SK-N-SH (cell line): ENCODE measurements around the gene ROR2. TPM values are rescaled to one million over a fixed set of nuclear protein-coding genes. Genes with fewer than 3 reads are reported as not detected.

Experiments used
- CTCF ChIA-PET: fragments of 300-600, 350-600 bp; formaldehyde crosslinking; extraction: SDS; loops from one replicate; lab custom pipeline; 2021; lab: Yijun Ruan, JAX
- POLR2A ChIA-PET: fragments of 350-600 bp; sonication (Branson Sonifier 250); formaldehyde crosslinking; extraction: SDS; loops from one replicate; lab custom pipeline; 2020; ENCODE audit warnings: antibody characterized with exemption, inconsistent platforms; lab: Yijun Ruan, JAX
- DNase-seq: peaks from one replicate; pipeline ENCODE4 v3.0.0; 2012
- H2AFZ ChIP-seq: fragments of 200-600 bp; sonication (generic); 2 replicates; pipeline ENCODE4 v1.8.1; 2016; ENCODE audit warnings: antibody characterized with exemption, mild to moderate bottlenecking, low read depth
- H3F3A ChIP-seq: fragments of 200-600 bp; sonication (generic); replicated peaks from 2 replicates; pipeline ENCODE3; 2016; ENCODE audit warnings: antibody characterized with exemption, mild to moderate bottlenecking; ENCODE audit not compliant: insufficient read depth
- H3K27ac ChIP-seq, 2 experiments: fragments of 200-500 bp in 1 of 2; fragments of 200-600 bp in 1 of 2; sonication (Bioruptor generic) in 1 of 2; sonication (generic), shearing (Covaris generic) in 1 of 2; 2 replicates each; pipeline versions ENCODE4 v1.5.1 to v1.6.1; 2014 to 2016; ENCODE audit warnings: low read depth in 2 of 2, inconsistent platforms in 1 of 2, low read length in 1 of 2, mild to moderate bottlenecking in 1 of 2, mixed read lengths in 1 of 2
- H3K27me3 ChIP-seq: fragments of 200-600 bp; sonication (generic), shearing (Covaris generic); 2 replicates; pipeline ENCODE4 v1.6.1; 2016; ENCODE audit warnings: mixed run types; ENCODE audit not compliant: insufficient read depth
- H3K36me3 ChIP-seq, 2 experiments: fragments of 200-500 bp in 1 of 2; fragments of 200-600 bp in 1 of 2; sonication (Bioruptor generic) in 1 of 2; sonication (generic) in 1 of 2; replicated peaks in 1 of 2; 2 replicates each; pipeline versions ENCODE3 to v1.5.1; 2014 to 2016; ENCODE audit warnings: low read length in 1 of 2, mild to moderate bottlenecking in 1 of 2; ENCODE audit not compliant: insufficient read depth in 2 of 2, control insufficient read depth in 1 of 2
- H3K4me1 ChIP-seq, 2 experiments: fragments of 200-500 bp in 1 of 2; fragments of 200-600 bp in 1 of 2; sonication (Bioruptor generic) in 1 of 2; sonication (generic), shearing (Covaris generic) in 1 of 2; 2 replicates each; pipeline versions ENCODE4 v1.5.1 to v1.6.1; 2014 to 2016; ENCODE audit warnings: low read depth in 1 of 2, low read length in 1 of 2, mixed run types in 1 of 2; ENCODE audit not compliant: insufficient read depth in 2 of 2, control insufficient read depth in 1 of 2
- H3K4me2 ChIP-seq: fragments of 200-600 bp; sonication (generic), shearing (Covaris generic); 2 replicates; pipeline ENCODE4 v1.6.1; 2017; ENCODE audit warnings: mixed run types
- H3K4me3 ChIP-seq, 2 experiments: fragments of 200-500 bp in 1 of 2; fragments of 200-600 bp in 1 of 2; sonication (Bioruptor generic) in 1 of 2; sonication (generic), shearing (Covaris generic) in 1 of 2; 2 replicates each; pipeline versions ENCODE4 v1.5.1 to v1.8.1; 2014 to 2016; ENCODE audit warnings: low read depth in 2 of 2, inconsistent platforms in 1 of 2, low read length in 1 of 2, mild to moderate bottlenecking in 1 of 2, mixed read lengths in 1 of 2, moderate library complexity in 1 of 2
- H3K79me2 ChIP-seq: fragments of 200-600 bp; sonication (generic); 2 replicates; pipeline ENCODE4 v1.8.1; 2017; ENCODE audit warnings: mild to moderate bottlenecking; ENCODE audit not compliant: insufficient read depth
- H3K9ac ChIP-seq: fragments of 200-600 bp; sonication (generic); 2 replicates; pipeline ENCODE4 v1.6.1; 2017; ENCODE audit warnings: mixed run types
- H3K9me2 ChIP-seq: fragments of 200-600 bp; sonication (generic); 2 replicates; pipeline ENCODE4 v1.6.1; 2017; ENCODE audit warnings: mixed run types
- H3K9me3 ChIP-seq: fragments of 200-600 bp; sonication (generic); 2 replicates; pipeline ENCODE4 v1.6.1; 2017; ENCODE audit warnings: mixed run types, mild to moderate bottlenecking, moderate library complexity
- H4K20me1 ChIP-seq: fragments of 200-600 bp; sonication (generic); 2 replicates; pipeline ENCODE4 v1.6.1; 2017; ENCODE audit warnings: mild to moderate bottlenecking, mixed run types; ENCODE audit not compliant: insufficient read depth
- FOSL2 ChIP-seq: IDR thresholded peaks from 2 replicates; pipeline ENCODE4 v1.4.0; 2012; ENCODE audit warnings: low read depth, mild to moderate bottlenecking, moderate library complexity, borderline replicate concordance
- FOXJ3 ChIP-seq: sonication (generic); formaldehyde crosslinking; IDR thresholded peaks from 2 replicates; pipeline ENCODE4 v1.5.1; 2020; ENCODE audit warnings: mild to moderate bottlenecking, missing genetic modification reagents
- GATA2 ChIP-seq: sonication (generic); formaldehyde crosslinking; IDR thresholded peaks from 2 replicates; pipeline ENCODE4 v1.5.0; 2020; ENCODE audit warnings: mild to moderate bottlenecking, missing genetic modification reagents
- MEF2A ChIP-seq: IDR thresholded peaks from 2 replicates; pipeline ENCODE4 v1.4.0; 2012; ENCODE audit warnings: low read depth, borderline replicate concordance
- MXI1 ChIP-seq: IDR thresholded peaks from 2 replicates; pipeline ENCODE4 v1.6.1; 2012; ENCODE audit warnings: mild to moderate bottlenecking, low read depth, low read length, improper control_type of control experiment
- PBX3 ChIP-seq: IDR thresholded peaks from 2 replicates; pipeline ENCODE4; 2012
- RFX5 ChIP-seq: IDR thresholded peaks from 2 replicates; pipeline ENCODE4 v1.6.1; 2012; ENCODE audit warnings: mild to moderate bottlenecking, improper control_type of control experiment, low read length
- SMC3 ChIP-seq: IDR thresholded peaks from 2 replicates; pipeline ENCODE4 v1.6.1; 2012; ENCODE audit warnings: low read depth, low read length, improper control_type of control experiment
- USF2 ChIP-seq: fragments of 150-350 bp; IDR thresholded peaks from 2 replicates; pipeline ENCODE4 v1.6.1; 2017; ENCODE audit warnings: antibody characterized with exemption, low read length, low read depth, borderline replicate concordance
- WGBS: methylation state at CpG from one replicate; pipeline ENCODE4 v1.1.6; 2017; ENCODE audit warnings: low lambda C conversion rate; 5-methylcytosine and 5-hydroxymethylcytosine counted together
- polyA plus RNA-seq, 3 experiments: library from polyadenylated mRNA; depleted of rRNA; stranded (reverse); fragments of >200 nt; gene quantifications; 2 replicates each; pipeline ENCODE4 v1.2.3, GENCODE V29; 2012
- TF ChIP-seq, protein P1 (sequence below): fragments of 150-350 bp; IDR thresholded peaks from 2 replicates; pipeline ENCODE4 v1.6.1; 2016; ENCODE audit warnings: mild to moderate bottlenecking, low read depth, low read length

The ROR2 gene
- polyA plus RNA-seq, 1 of the 3 experiments (the other 2 are of a cell fraction) = 0.43 TPM

DNA sequence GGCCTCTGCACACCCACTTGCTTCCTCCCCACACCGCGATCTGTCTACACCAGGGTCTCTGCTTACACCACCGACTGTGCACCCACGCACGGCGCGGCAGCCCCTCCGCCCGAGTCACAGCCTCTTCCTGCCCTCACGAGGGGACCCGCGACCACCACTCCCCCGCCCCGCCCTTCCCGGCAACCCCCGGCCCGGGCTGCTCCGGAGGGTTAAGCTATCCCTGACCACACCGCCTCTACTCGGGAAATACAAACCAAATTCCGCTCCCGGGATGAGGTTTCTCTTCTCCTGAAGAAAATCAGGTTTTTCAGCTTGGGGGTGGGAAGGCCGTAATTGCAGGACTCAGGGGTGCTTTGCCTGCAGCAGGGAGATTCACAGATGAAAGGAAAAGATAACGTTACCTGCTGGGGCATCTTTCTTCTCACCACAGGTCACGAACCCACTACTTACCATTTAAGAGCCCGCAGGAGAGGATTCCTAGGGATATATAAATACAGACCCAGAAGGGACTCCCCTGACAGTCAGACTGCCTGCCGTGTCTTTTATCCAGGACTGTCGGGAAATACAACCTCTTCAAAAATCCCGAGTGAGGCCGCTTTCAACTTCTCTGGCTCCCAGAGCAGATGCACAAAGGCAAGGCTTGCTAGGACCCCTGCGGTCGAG is 63.5 kb downstream of the ROR2 start:
- no peak for DNase-seq
- no peaks in the 10 kb centered on the region for H3K27me3 ChIP-seq
- H3K4me2 ChIP-seq = no peak overlapping the region
- ChIA-PET CTCF (interaction anchor here (1.8 kb wide), 1 partner anchor 64 kb away, joined by 5 read pairs; the partner anchor contains the start of gene ROR2), POLR2A (no interaction called here)
- WGBS = 81% methylated on average over 27 of the region's 32 CpGs
- TF ChIP-seq, protein P1, sequence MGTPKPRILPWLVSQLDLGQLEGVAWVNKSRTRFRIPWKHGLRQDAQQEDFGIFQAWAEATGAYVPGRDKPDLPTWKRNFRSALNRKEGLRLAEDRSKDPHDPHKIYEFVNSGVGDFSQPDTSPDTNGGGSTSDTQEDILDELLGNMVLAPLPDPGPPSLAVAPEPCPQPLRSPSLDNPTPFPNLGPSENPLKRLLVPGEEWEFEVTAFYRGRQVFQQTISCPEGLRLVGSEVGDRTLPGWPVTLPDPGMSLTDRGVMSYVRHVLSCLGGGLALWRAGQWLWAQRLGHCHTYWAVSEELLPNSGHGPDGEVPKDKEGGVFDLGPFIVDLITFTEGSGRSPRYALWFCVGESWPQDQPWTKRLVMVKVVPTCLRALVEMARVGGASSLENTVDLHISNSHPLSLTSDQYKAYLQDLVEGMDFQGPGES = no peak
- no peak for TF ChIP-seq GATA2
- TF ChIP-seq FOXJ3 (CRISPR knock-in tag) = no peak
- TF ChIP-seq USF2 = no peak
- no peak for TF ChIP-seq RFX5
- TF ChIP-seq FOSL2 = no peak
- no peak for TF ChIP-seq SMC3
- no peak overlapping the region for H3K9ac ChIP-seq
- no peaks in the 10 kb centered on the region for H4K20me1 ChIP-seq
- H3K79me2 ChIP-seq = no peaks in the 10 kb centered on the region
- no peak overlapping the region for H3K27ac ChIP-seq
- H3F3A ChIP-seq = no peaks in the 10 kb centered on the region
- no peak overlapping the region for H2AFZ ChIP-seq
- H3K9me3 ChIP-seq = no peaks in the 10 kb centered on the region
- H3K4me3 ChIP-seq = no peak overlapping the region
- H3K9me2 ChIP-seq = no peaks in the 10 kb centered on the region
- H3K4me1 ChIP-seq = peaks cover 0 to 32% of the 10 kb centered on the region in 2 experiments; a peak in 1 of 4 replicates
- H3K36me3 ChIP-seq = no peaks in the 10 kb centered on the region

DNA sequence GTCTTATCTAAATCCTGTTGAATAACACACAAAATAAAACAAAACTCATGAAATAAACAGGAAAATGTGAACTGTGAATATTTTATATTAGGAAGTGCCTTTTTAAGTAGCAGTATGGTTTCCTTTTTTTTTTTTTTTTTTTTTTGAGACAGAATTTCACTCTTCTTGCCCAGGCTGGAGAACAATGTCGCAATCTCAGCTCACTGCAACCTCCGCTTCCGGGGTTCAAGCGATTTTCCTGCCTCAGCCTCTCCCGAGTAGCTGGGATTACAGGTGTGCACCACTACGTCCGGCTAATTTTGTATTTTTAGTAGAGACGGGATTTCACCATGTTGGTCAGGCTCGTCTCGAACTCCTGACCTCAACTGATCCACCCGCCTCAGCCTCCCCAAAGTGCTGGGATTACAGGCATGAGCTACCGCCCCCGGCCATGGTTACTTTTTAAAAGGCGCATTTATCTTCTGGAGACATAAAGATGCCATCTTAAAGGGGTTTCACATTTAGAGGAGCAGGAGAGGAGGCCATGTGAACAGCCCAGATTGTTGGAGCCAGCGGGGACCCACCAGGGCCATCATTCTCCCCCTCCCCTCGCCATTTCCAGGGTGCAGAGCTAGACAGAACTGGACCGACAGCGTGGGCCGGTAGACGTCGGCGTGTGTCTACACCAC is 64.1 kb downstream of the ROR2 start:
- H3K27ac ChIP-seq = no peak overlapping the region

More for the DNA sequence above, 64.1 kb downstream of the ROR2 start:
- H3F3A ChIP-seq = no peaks in the 10 kb centered on the region
- POLR2A ChIA-PET = no interaction called here
- TF ChIP-seq PBX3 = no peak
- TF ChIP-seq MEF2A = no peak
- TF ChIP-seq MXI1 = no peak
- TF ChIP-seq FOXJ3 (CRISPR knock-in tag) = no peak
- TF ChIP-seq, all 33 proteins: peak for 0
- DNase-seq = no peak
- Histone ChIP-seq H3K79me2 (no peaks in the 10 kb centered on the region), H2AFZ (no peak overlapping the region), H3K4me3 (no peak overlapping the region), H3K4me2 (no peak overlapping the region), H3K9me2 (no peaks in the 10 kb centered on the region), H3K36me3 (no peaks in the 10 kb centered on the region), H3K27me3 (no peaks in the 10 kb centered on the region), H3K4me1 (peaks cover 0 to 29% of the 10 kb centered on the region in 2 experiments; a peak in 1 of 4 replicates), H4K20me1 (no peaks in the 10 kb centered on the region), H3K9ac (no peak overlapping the region), H3K9me3 (no peaks in the 10 kb centered on the region)
- 83% methylated on average over 14 of the region's 22 CpGs for WGBS
- CTCF ChIA-PET = interaction anchor here (1.0 to 1.8 kb wide), 2 partner anchors 64 to 151 kb away, joined by 3 to 5 read pairs; partner anchors contain the start of gene ROR2
